Measurements from ENCODE around the gene SCAF4. TPM values are rescaled to one million over a fixed set of nuclear protein-coding genes. Genes with fewer than 3 reads are reported as not detected.

SCAF4 gene
- total RNA-seq, 1 donor from 2014 or later = 32.9 TPM

GRCh38 chr21:31693222-31693621, 38.7 kb downstream of the SCAF4 start:
- Histone ChIP-seq H3K36me3 (ENCODE audit: insufficient read depth, low read length) (peaks cover 52% of the 10 kb centered on the region), H3K9ac (ENCODE audit: low read length) (no peak overlapping the region), H3K4me2 (ENCODE audit: low read length) (no peak overlapping the region), H4K20me1 (ENCODE audit: insufficient read depth, low read length) (peaks cover 5% of the 10 kb centered on the region), H3K79me2 (ENCODE audit: insufficient read depth, low read length) (no peaks in the 10 kb centered on the region), H3K27me3 (ENCODE audit: insufficient read depth, low read length) (no peaks in the 10 kb centered on the region), H2AFZ (ENCODE audit: low read depth, low read length) (no peak overlapping the region), H3K4me3 (ENCODE audit: insufficient read depth, low read depth, low read length) (no peak overlapping the region), H3K9me3 (ENCODE audit: insufficient read depth, low read depth, low read length) (no peaks in the 10 kb centered on the region), H3K4me1 (ENCODE audit: insufficient read depth, low read length) (no peaks in the 10 kb centered on the region), H3K27ac (ENCODE audit: low read depth, low read length) (no peak overlapping the region)
- H3K27ac Mint-ChIP-seq (ENCODE audit: unreplicated experiment) = no peak overlapping the region
- H3K27me3 Mint-ChIP-seq (ENCODE audit: low read depth, unreplicated experiment) = no peaks in the 10 kb centered on the region
- H3K36me3 Mint-ChIP-seq (ENCODE audit: low read depth, unreplicated experiment) = no peaks in the 10 kb centered on the region
- DNase-seq (ENCODE audit: low read depth) = no peak
- H3K4me3 Mint-ChIP-seq (ENCODE audit: unreplicated experiment) = no peak overlapping the region
- FAIRE-seq = no peak
- TF ChIP-seq, protein P1, sequence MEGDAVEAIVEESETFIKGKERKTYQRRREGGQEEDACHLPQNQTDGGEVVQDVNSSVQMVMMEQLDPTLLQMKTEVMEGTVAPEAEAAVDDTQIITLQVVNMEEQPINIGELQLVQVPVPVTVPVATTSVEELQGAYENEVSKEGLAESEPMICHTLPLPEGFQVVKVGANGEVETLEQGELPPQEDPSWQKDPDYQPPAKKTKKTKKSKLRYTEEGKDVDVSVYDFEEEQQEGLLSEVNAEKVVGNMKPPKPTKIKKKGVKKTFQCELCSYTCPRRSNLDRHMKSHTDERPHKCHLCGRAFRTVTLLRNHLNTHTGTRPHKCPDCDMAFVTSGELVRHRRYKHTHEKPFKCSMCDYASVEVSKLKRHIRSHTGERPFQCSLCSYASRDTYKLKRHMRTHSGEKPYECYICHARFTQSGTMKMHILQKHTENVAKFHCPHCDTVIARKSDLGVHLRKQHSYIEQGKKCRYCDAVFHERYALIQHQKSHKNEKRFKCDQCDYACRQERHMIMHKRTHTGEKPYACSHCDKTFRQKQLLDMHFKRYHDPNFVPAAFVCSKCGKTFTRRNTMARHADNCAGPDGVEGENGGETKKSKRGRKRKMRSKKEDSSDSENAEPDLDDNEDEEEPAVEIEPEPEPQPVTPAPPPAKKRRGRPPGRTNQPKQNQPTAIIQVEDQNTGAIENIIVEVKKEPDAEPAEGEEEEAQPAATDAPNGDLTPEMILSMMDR (IDR thresholded peaks at IDR 0.05; ENCODE audit: insufficient read depth, low read depth, low read length) = no peak
- no peak for TF ChIP-seq EZH2 (IDR thresholded peaks at IDR 0.05; ENCODE audit: insufficient read depth, low read length)
- H3K4me1 Mint-ChIP-seq (ENCODE audit: low read depth, unreplicated experiment) = no peaks in the 10 kb centered on the region
- H3K9me3 Mint-ChIP-seq (ENCODE audit: unreplicated experiment) = no peaks in the 10 kb centered on the region

DNA sequence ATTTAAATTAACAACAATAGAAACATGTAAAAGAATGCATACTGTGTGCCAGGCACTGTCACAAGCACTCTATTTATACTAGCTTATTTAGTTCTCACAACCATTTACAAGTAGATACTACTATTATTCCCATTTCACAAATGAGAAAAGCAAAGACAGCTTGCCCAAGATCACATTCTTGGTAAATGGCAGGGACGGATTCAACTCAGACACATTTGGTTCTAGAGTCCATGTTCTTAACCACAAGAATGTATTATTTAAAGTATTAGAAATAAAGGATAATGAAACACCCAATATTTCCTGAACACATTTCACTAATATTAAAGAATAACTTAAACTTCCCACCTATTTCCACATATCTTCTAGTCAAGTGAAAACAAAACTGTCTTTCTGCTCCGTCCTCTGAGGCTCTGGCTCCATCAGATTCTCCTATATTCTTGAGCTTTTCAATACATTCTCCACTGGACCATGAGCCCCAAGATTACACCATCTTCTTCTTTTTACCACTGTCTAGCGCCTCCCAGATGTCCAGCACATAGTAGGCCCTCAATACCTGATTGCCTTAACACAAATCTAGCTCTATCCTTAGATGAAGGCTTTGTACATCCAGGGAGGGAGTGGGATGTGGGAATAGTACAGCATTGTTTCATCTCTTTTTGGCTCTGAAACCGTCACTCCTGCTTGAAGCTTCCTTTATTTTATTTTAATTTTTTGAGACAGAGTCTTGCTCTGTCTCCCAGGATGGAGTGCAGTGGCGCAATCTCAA, 43.1 kb downstream of the SCAF4 start:
- Histone ChIP-seq H3K4me2 (ENCODE audit: low read length) (no peak overlapping the region), H3K9me3 (ENCODE audit: insufficient read depth, low read depth, low read length) (no peaks in the 10 kb centered on the region), H3K9ac (ENCODE audit: low read length) (no peak overlapping the region), H2AFZ (ENCODE audit: low read depth, low read length) (no peak overlapping the region), H3K4me3 (ENCODE audit: insufficient read depth, low read depth, low read length) (no peak overlapping the region), H4K20me1 (ENCODE audit: insufficient read depth, low read length) (peaks cover 10% of the 10 kb centered on the region), H3K27me3 (ENCODE audit: insufficient read depth, low read length) (no peaks in the 10 kb centered on the region), H3K4me1 (ENCODE audit: insufficient read depth, low read length) (no peaks in the 10 kb centered on the region), H3K79me2 (ENCODE audit: insufficient read depth, low read length) (no peaks in the 10 kb centered on the region), H3K27ac (ENCODE audit: low read depth, low read length) (no peak overlapping the region), H3K36me3 (ENCODE audit: insufficient read depth, low read length) (peaks cover 54% of the 10 kb centered on the region)
- no peak overlapping the region for H3K4me3 Mint-ChIP-seq (ENCODE audit: unreplicated experiment)
- no peaks in the 10 kb centered on the region for H3K9me3 Mint-ChIP-seq (ENCODE audit: unreplicated experiment)
- no peak for FAIRE-seq
- H3K27ac Mint-ChIP-seq (ENCODE audit: unreplicated experiment) = no peak overlapping the region
- TF ChIP-seq EZH2 (IDR thresholded peaks at IDR 0.05; ENCODE audit: insufficient read depth, low read length) = no peak
- TF ChIP-seq, protein P1 (IDR thresholded peaks at IDR 0.05; ENCODE audit: insufficient read depth, low read depth, low read length) = no peak
- H3K36me3 Mint-ChIP-seq (ENCODE audit: low read depth, unreplicated experiment) = peaks cover 7% of the 10 kb centered on the region
- H3K27me3 Mint-ChIP-seq (ENCODE audit: low read depth, unreplicated experiment) = no peaks in the 10 kb centered on the region
- H3K4me1 Mint-ChIP-seq (ENCODE audit: low read depth, unreplicated experiment) = no peaks in the 10 kb centered on the region
- no peak for DNase-seq (ENCODE audit: low read depth)

GRCh38 chr21:31687108-31687507, 44.8 kb downstream of the SCAF4 start:
- Histone ChIP-seq H3K27me3 (ENCODE audit: insufficient read depth, low read length) (no peaks in the 10 kb centered on the region), H3K4me1 (ENCODE audit: insufficient read depth, low read length) (peaks cover 7% of the 10 kb centered on the region), H3K36me3 (ENCODE audit: insufficient read depth, low read length) (peaks cover 44% of the 10 kb centered on the region), H4K20me1 (ENCODE audit: insufficient read depth, low read length) (peaks cover 17% of the 10 kb centered on the region), H3K9ac (ENCODE audit: low read length) (no peak overlapping the region), H3K27ac (ENCODE audit: low read depth, low read length) (no peak overlapping the region), H3K9me3 (ENCODE audit: insufficient read depth, low read depth, low read length) (no peaks in the 10 kb centered on the region), H3K4me2 (ENCODE audit: low read length) (no peak overlapping the region), H3K4me3 (ENCODE audit: insufficient read depth, low read depth, low read length) (no peak overlapping the region), H3K79me2 (ENCODE audit: insufficient read depth, low read length) (no peaks in the 10 kb centered on the region), H2AFZ (ENCODE audit: low read depth, low read length) (no peak overlapping the region)
- FAIRE-seq (no peak), DNase-seq (ENCODE audit: low read depth) (no peak)
- no peaks in the 10 kb centered on the region for H3K9me3 Mint-ChIP-seq (ENCODE audit: unreplicated experiment)
- TF ChIP-seq, protein P1 (IDR thresholded peaks at IDR 0.05; ENCODE audit: insufficient read depth, low read depth, low read length) = no peak
- H3K27me3 Mint-ChIP-seq (ENCODE audit: low read depth, unreplicated experiment) = no peaks in the 10 kb centered on the region
- peaks cover 3% of the 10 kb centered on the region for H3K4me1 Mint-ChIP-seq (ENCODE audit: low read depth, unreplicated experiment)
- H3K4me3 Mint-ChIP-seq (ENCODE audit: unreplicated experiment) = no peak overlapping the region
- no peak overlapping the region for H3K27ac Mint-ChIP-seq (ENCODE audit: unreplicated experiment)
- peaks cover 7% of the 10 kb centered on the region for H3K36me3 Mint-ChIP-seq (ENCODE audit: low read depth, unreplicated experiment)
